ENCODE results near the gene ELMOD3. TPM values are rescaled to one million over a fixed set of nuclear protein-coding genes. Genes with fewer than 3 reads are reported as not detected.

ELMOD3 gene
- total and polyA plus RNA-seq, 9 of the 15 experiments (the other 6 are each of a cell fraction or from before 2014, with no cell fraction given), result 2.7 to 18.7 (median 11.6) TPM

GRCh38 chr2:85354286-85355072 is at the start of gene ELMOD3, which contains the start of gene RETSAT (continued):
- TF ChIP-seq HDAC6 (IDR thresholded peaks at IDR 0.05; ENCODE audit: low read depth, low read length) (no peak), ZNF282 (CRISPR knock-in tag; IDR thresholded peaks at IDR 0.05) (no peak), XRCC5 (IDR thresholded peaks at IDR 0.05; ENCODE audit: low read depth, low read length) (0 out of 2 replicates have a peak, but pooled peaks have one; percentile 18), NR0B1 (IDR thresholded peaks at IDR 0.05; ENCODE audit: partially characterized antibody) (no peak), ELF1 (tag; IDR thresholded peaks at IDR 0.05) (peak; percentile 91), TCF15 (CRISPR knock-in tag; IDR thresholded peaks at IDR 0.05) (no peak), GTF2E2 (tag; IDR thresholded peaks at IDR 0.05) (no peak; the same call in 1 of the 2 replicates), AFF1 (IDR thresholded peaks at IDR 0.05; ENCODE audit: low read depth in 1 of 2, partially characterized antibody in 2 of 2) (peak in 1 of 2 experiments; percentile 89), PCBP2 (IDR thresholded peaks at IDR 0.05; ENCODE audit: low read depth, low read length, poor library complexity, severe bottlenecking) (no peak), ZFP1 (CRISPR knock-in tag; IDR thresholded peaks at IDR 0.05) (no peak), ETS2 (tag; IDR thresholded peaks at IDR 0.05; ENCODE audit: borderline replicate concordance, poor library complexity, severe bottlenecking) (no peak), POLR2AphosphoS2 (IDR thresholded peaks at IDR 0.05; ENCODE audit: low read length) (peak; percentile 40; the same call in 1 of the 2 replicates), GABPB1 (CRISPR knock-in tag; IDR thresholded peaks at IDR 0.05) (peak; percentile 71; the same call in 1 of the 2 replicates), PML (IDR thresholded peaks at IDR 0.05; ENCODE audit: low read length) (peak; percentile 64), ZNF436 (CRISPR knock-in tag; IDR thresholded peaks at IDR 0.05) (no peak), MAFG (tag; conservative IDR thresholded peaks at IDR 0.05) (no peak), PKNOX1 (IDR thresholded peaks at IDR 0.05) (peak; percentile 54; the same call in 1 of the 2 replicates)

All from K562 (cell line).